T-helper 1 cell (primary cell): ENCODE measurements around the gene CCT7.
"Not testable (repeated sequence)": the region's sequence is repeated elsewhere in the genome, so short reads cannot be mapped to it uniquely, and the experiment has no call there.

Source experiments
- DNase-seq, 5 donors: peaks; one replicate each; pipeline ENCODE4 v3.0.0-alpha.2; 2012 to 2020

CCT7 gene

GRCh38 chr2:73255907-73256617, 22.0 kb downstream of the CCT7 start:
- no peak for DNase-seq

- DNase-seq, result no peak
These were observed 22.5 kb downstream of the CCT7 start for GRCh38 chr2:73256618-73256922.

DNA sequence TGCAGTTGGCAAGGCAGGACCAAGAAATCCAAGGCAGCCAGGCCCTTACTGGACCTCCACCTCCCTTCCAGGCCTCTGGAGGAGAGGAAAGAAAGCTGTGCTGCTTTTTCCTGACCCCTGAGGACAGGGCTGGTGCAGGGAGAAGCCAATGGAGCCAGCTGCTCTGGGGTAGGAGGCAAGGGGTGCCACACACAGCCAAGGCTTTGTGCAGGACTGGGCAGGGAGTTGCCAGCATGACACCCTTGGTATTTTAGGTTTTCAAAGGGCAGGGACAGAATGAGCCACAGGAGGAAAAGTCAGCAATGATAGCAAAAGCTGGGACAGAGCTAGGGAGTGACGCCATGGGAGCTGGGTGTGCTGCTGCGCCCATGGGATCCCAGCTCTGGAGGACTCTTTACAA, 22.9 kb downstream of the CCT7 start:
- no peak for DNase-seq

DNA sequence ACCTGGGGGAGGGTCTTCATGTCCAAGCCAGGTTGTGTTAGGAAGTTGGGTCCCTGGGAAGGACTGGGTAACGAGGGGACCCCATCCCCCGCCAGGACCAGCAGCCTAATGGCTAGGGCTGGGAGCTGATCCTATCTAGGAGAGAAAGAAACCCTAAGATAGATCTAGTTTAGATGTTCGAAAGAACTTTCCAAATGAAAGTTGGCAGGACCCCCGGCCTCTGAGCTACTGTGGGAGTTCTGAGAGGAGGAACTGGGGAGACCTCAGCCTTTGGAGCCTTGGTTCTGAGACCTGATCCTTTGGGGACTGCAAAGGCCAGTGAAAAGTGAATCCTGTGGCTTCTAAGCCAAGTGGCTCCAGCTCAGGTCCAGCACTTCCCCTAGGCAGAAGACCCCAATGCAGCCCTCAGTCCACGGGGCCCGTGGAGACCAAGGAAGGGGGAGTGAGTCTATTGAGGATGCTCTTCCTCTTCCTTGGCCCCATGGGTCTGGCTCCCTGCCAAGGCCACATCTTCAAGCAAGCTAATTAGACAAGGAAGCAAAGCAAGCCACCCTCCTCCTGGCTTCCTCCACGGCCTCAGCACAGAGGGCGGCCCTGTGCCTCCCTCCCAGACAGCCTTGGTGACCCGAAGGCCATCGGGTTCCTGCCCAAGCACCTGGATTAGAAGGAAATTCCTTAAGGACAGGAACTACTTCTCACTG, 23.5 kb downstream of the CCT7 start:
- DNase-seq, result no peak

- no peak for DNase-seq
These were observed 24.2 kb downstream of the CCT7 start for GRCh38 chr2:73258186-73258912.

- no peak for DNase-seq
These were observed 24.8 kb downstream of the CCT7 start for GRCh38 chr2:73258913-73259215.

DNA sequence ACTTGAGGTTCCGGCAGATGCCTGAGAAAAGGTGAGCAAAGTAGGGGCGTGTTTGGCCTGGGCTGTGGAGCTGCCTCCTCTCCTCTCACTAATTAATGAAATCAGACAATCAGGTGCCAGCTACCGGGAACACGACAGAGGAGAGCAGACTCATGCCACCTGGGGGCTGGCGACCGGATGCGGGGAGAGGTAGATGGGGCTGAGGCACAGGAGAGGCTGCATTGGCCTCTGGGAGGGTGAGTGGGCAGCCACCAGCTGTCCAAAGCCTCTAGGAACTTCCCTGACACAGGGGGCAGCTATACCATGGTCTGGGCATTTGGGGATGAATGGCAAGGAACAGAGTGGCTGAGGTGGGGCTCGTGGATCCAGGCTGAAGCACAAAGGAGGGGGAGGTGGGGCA, 25.2 kb downstream of the CCT7 start:
- DNase-seq, result no peak

- DNase-seq, result no peak
These were observed 25.7 kb downstream of the CCT7 start for GRCh38 chr2:73259704-73260337.

GRCh38 chr2:73260338-73260984, 26.4 kb downstream of the CCT7 start:
- no peak for DNase-seq

- no peak for DNase-seq
These were observed 28.1 kb downstream of the CCT7 start for GRCh38 chr2:73262108-73262651.

DNA sequence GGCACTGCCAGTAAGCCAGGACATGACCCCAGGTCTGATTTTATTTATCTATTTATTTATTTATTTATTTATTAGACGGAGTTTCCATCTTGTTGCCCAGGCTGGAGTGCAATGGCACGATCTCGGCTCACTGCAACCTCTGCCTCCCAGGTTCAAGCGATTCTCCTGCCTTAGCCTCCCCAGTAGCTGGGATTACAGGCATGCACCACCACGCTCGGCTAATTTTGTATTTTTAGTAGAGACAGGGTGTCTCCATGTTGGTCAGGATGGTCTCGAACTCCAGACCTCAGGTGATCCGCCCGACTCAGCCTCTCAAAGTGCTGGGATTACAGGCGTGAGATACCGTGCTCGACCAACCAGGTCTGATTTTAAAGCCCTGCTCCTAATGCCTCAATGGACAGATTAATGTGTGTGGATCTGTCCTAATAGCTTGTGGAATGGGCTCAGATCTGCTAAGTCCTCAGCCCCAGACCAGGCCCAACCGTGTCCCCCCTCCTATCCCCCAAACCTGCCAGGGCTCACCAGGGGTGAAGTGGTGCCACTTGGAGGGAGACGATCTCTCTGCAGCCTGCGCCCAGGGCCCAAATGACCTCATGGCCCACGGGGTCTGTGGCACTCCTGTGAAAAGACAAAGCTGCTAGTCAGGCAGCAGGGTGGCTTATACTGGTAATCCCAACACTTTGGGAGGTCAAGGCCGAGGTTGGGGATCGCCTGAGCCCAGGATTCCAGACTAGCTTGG, 28.8 kb downstream of the CCT7 start:
- not testable (repeated sequence) for DNase-seq

GRCh38 chr2:73263540-73264331, 29.6 kb downstream of the CCT7 start:
- no peak for DNase-seq

DNA sequence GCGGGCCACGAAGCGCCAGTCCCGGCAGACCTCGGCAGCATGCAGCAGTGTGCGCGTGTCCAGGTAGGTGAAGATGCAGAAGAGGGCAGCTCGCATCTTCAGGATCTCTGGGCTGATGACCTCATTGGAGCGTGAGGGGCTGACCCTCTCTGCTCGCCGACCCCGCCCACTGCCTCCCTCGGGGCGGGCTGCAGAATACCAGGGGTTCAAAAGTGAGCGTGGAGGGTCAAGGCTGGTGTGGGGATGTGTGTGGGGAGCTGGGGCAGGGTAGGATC, 30.2 kb downstream of the CCT7 start:
- DNase-seq, result no peak

DNA sequence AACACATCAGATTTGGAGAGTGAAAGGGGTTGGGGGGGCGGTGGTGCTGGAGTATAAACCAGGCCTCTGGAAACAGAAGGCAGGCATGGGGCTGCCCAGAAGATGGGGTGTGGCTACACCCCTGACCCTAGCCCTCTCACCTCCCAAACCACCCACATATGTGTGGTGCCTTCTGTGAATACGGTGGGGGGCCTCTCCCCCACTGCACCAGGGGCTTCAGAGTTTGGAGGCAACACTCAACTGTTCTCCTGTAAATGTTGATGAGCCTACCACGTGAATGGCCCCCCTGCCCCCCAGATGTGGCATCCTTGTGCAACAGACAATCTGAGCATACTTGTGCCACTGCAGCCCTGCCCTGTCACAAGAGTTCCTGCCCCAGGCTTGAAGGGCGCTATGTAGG, 30.7 kb downstream of the CCT7 start:
- DNase-seq, result no peak

DNA sequence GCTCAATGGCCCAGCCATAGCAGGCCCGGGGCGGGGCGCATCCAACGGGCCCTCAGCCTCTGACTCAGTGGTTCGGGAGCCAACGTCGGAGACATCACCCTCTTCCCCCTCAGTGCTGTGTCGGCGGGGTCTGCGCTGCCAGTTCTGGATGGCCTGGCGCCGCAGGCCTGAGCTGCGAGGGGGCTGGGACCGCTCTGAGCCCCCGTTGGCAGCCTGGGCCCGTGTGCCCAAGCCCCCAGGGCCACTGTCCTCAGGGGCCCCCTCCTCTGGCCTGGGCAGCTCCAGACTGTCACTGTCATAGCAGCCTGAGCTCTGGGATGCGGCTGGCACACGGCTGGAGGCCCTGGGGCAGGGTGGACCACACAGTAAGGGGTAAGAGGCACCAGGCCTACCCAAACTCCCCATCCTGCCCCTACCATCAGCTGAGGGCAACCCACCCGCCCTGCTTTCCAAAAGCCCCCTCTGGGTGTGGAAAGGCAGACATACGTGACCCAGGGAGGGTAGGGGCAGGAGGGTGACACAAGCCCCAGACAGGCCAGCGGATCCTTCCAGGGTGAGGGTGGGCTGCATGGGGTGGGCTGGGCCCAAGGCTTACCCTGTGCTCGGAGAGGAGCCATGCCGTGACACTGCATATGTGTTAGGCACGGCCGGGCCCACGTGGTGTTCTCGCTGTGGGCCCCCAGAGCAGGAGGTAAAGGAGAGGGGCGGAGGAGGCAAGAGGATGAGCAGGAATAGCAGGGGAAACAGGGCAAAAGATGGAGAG, 31.4 kb downstream of the CCT7 start:
- no peak for DNase-seq

DNA sequence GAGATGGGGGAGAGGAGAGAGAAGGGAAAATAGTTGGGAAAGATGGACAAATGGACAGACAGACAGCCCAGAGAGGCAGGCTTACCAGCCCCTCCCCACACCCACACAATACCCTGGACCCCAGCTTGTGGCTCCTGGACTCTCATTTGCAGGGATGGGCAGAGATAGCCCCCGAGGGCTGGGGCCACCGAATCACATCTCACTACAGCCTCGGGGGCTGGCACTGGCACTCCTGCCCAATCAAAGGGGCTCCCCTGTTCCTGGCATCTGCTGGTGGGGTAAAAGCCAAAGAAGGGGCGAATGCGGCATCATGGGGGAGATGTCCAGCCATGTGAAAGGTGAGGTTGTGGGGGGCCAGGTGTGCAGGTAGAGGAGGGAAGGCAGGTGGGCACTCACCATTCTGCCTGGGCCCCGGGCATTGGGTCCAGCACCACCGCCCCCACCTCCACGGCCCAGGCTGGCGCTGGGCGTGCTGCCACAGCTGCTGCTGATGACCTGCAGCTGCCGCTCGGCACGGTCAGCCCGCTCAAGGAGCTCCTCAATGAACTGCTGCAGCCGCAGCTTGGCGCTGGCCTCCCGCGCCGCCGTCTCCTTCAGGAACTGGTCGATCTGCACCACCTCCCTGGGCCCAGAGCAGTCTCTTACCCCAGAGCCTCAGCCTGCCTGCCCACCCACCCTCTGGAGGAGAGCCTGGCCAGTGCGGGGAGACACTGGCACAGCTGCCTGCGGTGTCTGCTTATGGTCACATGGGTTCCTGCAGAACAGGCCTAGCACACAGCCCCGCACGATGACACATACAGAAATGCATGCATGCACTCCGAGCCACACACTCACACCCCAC, 32.2 kb downstream of the CCT7 start:
- no peak for DNase-seq

DNA sequence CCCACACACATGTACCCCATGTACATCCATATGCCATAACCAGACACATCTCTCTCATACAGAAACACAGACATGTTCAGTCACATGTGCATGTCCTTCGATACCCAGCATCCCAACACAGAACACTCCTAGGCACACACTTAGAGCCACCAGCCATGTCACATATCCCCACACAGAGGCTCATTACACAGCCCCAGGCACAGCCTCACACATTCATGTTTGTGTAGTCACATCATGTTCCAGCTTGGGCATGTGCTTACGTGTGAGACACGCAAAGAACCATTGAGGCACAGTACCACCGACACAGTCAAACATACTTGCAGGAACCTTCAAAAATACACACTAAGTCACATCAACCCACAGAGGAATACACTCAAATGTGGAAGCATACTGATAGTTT, 32.9 kb downstream of the CCT7 start:
- no peak for DNase-seq

- DNase-seq, result no peak
These were observed 34.3 kb downstream of the CCT7 start for GRCh38 chr2:73268366-73268829.

DNA sequence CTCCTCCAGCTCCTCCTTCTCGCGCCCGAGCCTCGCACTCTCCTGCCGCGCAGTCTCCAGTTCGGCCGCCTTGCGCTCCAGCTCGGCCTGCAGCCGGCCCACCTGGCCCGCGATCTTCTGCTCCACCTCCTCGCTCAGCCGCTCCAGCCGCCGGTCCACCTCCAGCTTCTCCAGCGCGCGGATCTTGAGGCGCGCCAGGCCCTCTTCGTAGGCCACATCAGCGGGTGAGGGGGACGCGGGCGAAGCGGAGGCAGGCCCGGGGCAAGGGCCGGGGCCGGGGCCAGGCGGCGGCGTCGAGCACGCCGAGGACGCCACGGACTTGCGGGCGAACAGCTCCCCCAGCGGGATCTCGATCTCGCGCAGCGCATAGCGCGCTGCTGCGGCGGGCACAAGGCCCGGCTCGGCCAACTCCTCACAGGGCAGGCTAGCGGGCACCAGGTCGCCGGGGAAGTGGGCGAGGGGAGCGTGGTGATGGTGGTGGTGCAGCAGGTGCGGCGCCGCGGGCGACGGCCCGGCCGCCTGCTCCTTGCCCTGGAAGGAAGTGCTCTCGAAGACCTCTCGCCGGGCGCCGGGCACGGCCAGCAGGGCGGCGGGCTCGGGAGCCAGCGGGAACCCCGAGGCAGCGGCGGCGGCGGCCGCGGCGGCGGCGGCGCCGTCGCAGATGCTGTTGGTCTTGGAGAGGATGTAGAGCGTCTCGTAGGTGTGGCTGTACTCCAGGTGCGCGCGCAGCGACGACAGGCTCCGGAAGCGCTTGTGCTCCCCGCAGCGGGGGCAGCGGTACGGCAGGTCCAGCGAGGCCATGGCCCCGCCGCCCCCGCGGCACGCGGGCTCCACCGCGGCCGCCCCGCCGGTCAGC, 35.0 kb downstream of the CCT7 start:
- peak; percentile 62 to 82 (median 72) for DNase-seq
